OCI-LY1 (cell line): ENCODE results near the gene TUBB3.

Source experiments
- H2AFZ ChIP-seq: fragments of 200-600 bp; sonication (generic), shearing (Covaris generic); 2 replicates; pipeline ENCODE4 v1.6.0; 2014; ENCODE audit warnings: antibody characterized with exemption, mild to moderate bottlenecking, low read length
- H3F3A ChIP-seq: fragments of 200-600 bp; sonication (generic), shearing (Covaris generic); 2 replicates; pipeline ENCODE4 v1.6.0; 2014; ENCODE audit warnings: mild to moderate bottlenecking, antibody characterized with exemption, low read length, moderate library complexity; ENCODE audit not compliant: insufficient read depth
- H3K27ac ChIP-seq: fragments of 200-600 bp; sonication (generic); 2 replicates; pipeline ENCODE4 v1.5.1; 2014; ENCODE audit warnings: low read length, mixed run types, mild to moderate bottlenecking, low read depth; ENCODE audit not compliant: poor library complexity, severe bottlenecking
- H3K27me3 ChIP-seq: fragments of 200-600 bp; sonication (generic); 2 replicates; pipeline ENCODE4 v1.6.0; 2014; ENCODE audit warnings: antibody characterized with exemption, mild to moderate bottlenecking, low read length, moderate library complexity; ENCODE audit not compliant: insufficient read depth
- H3K36me3 ChIP-seq: fragments of 200-600 bp; sonication (generic); 2 replicates; pipeline ENCODE4 v1.6.1; 2014; ENCODE audit warnings: mild to moderate bottlenecking, antibody characterized with exemption, low read length, moderate library complexity, mixed read lengths; ENCODE audit not compliant: insufficient read depth
- H3K4me1 ChIP-seq: fragments of 200-600 bp; sonication (generic); 2 replicates; pipeline ENCODE4 v1.5.1; 2014; ENCODE audit warnings: mild to moderate bottlenecking, low read length, moderate library complexity; ENCODE audit not compliant: insufficient read depth, severe bottlenecking
- H3K4me2 ChIP-seq: fragments of 200-600 bp; sonication (generic), shearing (Covaris generic); 2 replicates; pipeline ENCODE4 v1.6.1; 2014; ENCODE audit warnings: low read length
- H3K4me3 ChIP-seq: fragments of 200-600 bp; sonication (generic); 2 replicates; pipeline ENCODE4 v1.5.1; 2014; ENCODE audit warnings: low read length, low read depth, mild to moderate bottlenecking, mixed read lengths; ENCODE audit not compliant: poor library complexity, severe bottlenecking
- H3K79me2 ChIP-seq: fragments of 200-600 bp; shearing (Covaris generic); 2 replicates; pipeline ENCODE4 v1.6.1; 2016; ENCODE audit warnings: mixed run types, low read length, mixed read lengths; ENCODE audit not compliant: insufficient read depth
- H3K9ac ChIP-seq: fragments of 200-600 bp; sonication (generic), shearing (Covaris generic); 2 replicates; pipeline ENCODE4 v1.6.1; 2014; ENCODE audit warnings: mild to moderate bottlenecking, low read length, mixed read lengths
- H3K9me2 ChIP-seq: fragments of 200-600 bp; sonication (generic), shearing (Covaris generic); 2 replicates; pipeline ENCODE4 v1.6.1; 2014; ENCODE audit warnings: low read depth, mild to moderate bottlenecking, low read length, mixed read lengths
- H3K9me3 ChIP-seq: fragments of 200-600 bp; shearing (Covaris generic); 2 replicates; pipeline ENCODE4 v1.6.1; 2014; ENCODE audit warnings: low read length, mixed read lengths
- H4K20me1 ChIP-seq: fragments of 200-600 bp; sonication (generic), shearing (Covaris generic); 2 replicates; pipeline ENCODE4 v1.6.0; 2016; ENCODE audit warnings: mild to moderate bottlenecking, low read length; ENCODE audit not compliant: insufficient read depth
- CTCF ChIP-seq: fragments of 200-600 bp; sonication (generic), shearing (Covaris generic); IDR thresholded peaks from 2 replicates; pipeline ENCODE4 v1.5.1; 2017; ENCODE audit warnings: mild to moderate bottlenecking, antibody characterized with exemption, low read length, moderate library complexity, mixed read lengths
- EZH2 ChIP-seq: fragments of 200-600 bp; sonication (generic), shearing (Covaris generic); IDR thresholded peaks from 2 replicates; pipeline ENCODE4 v1.8.0; 2017; ENCODE audit warnings: borderline replicate concordance, mixed run types, mild to moderate bottlenecking, antibody characterized with exemption, low read length, moderate library complexity, mixed read lengths

The TUBB3 gene

GRCh38 chr16:89908236-89908635 lies 14.9 kb upstream of the TUBB3 start:
- H3K9me2 ChIP-seq = no peaks in the 10 kb centered on the region
- H3K9ac ChIP-seq = no peak overlapping the region
- H4K20me1 ChIP-seq = no peaks in the 10 kb centered on the region
- H3K27me3 ChIP-seq = no peaks in the 10 kb centered on the region
- no peak for TF ChIP-seq EZH2
- no peak for TF ChIP-seq CTCF
- no peak overlapping the region for H3K4me3 ChIP-seq
- H3K4me2 ChIP-seq = no peak overlapping the region
- H3F3A ChIP-seq = no peaks in the 10 kb centered on the region
- H3K79me2 ChIP-seq = no peaks in the 10 kb centered on the region
- peaks cover 17% of the 10 kb centered on the region for H3K4me1 ChIP-seq
- no peak overlapping the region for H2AFZ ChIP-seq
- no peak overlapping the region for H3K27ac ChIP-seq
- peaks cover 80% of the 10 kb centered on the region for H3K36me3 ChIP-seq
- H3K9me3 ChIP-seq = no peaks in the 10 kb centered on the region

- Histone ChIP-seq H3K36me3 (peaks cover 68% of the 10 kb centered on the region), H3K4me2 (no peak overlapping the region), H3K4me1 (peaks cover 19% of the 10 kb centered on the region), H3K79me2 (no peaks in the 10 kb centered on the region), H3K27ac (peak overlapping the region; percentile 86), H3K27me3 (no peaks in the 10 kb centered on the region), H3K9me3 (no peaks in the 10 kb centered on the region), H3K4me3 (no peak overlapping the region), H2AFZ (no peak overlapping the region), H3K9ac (no peak overlapping the region), H3K9me2 (no peaks in the 10 kb centered on the region), H4K20me1 (no peaks in the 10 kb centered on the region), H3F3A (no peaks in the 10 kb centered on the region)
- TF ChIP-seq CTCF (peak; percentile 95), EZH2 (no peak)
Measured at GRCh38 chr16:89909777-89910716, 13.1 kb upstream of the TUBB3 start.

- H3K9me2 ChIP-seq = no peaks in the 10 kb centered on the region
- no peak for TF ChIP-seq CTCF
- TF ChIP-seq EZH2 = no peak
- peaks cover 60% of the 10 kb centered on the region for H3K36me3 ChIP-seq
- H3K27ac ChIP-seq = no peak overlapping the region
- no peaks in the 10 kb centered on the region for H3K9me3 ChIP-seq
- H3K4me3 ChIP-seq = no peak overlapping the region
- H2AFZ ChIP-seq = no peak overlapping the region
- H3K4me2 ChIP-seq = no peak overlapping the region
- H3K27me3 ChIP-seq = no peaks in the 10 kb centered on the region
- peaks cover 23% of the 10 kb centered on the region for H3K4me1 ChIP-seq
- H3F3A ChIP-seq = no peaks in the 10 kb centered on the region
- H4K20me1 ChIP-seq = no peaks in the 10 kb centered on the region
- no peaks in the 10 kb centered on the region for H3K79me2 ChIP-seq
- no peak overlapping the region for H3K9ac ChIP-seq
Measured at GRCh38 chr16:89910717-89911354, 12.3 kb upstream of the TUBB3 start.
